ENCODE data around the gene ETFBKMT. TPM values are rescaled to one million over a fixed set of nuclear protein-coding genes. Genes with fewer than 3 reads are reported as not detected.

ETFBKMT gene
- polyA plus RNA-seq, 1 donor from 2014 or later = 1.7 TPM

- H3K27me3 ChIP-seq (ENCODE audit: insufficient read depth, low read depth, low read length) = no peaks in the 10 kb centered on the region
- no peak for TF ChIP-seq REST (IDR thresholded peaks at IDR 0.05; ENCODE audit: borderline replicate concordance)
- TF ChIP-seq RAD21 (conservative IDR thresholded peaks at IDR 0.05) = no peak
- TF ChIP-seq MXI1 (conservative IDR thresholded peaks at IDR 0.05; ENCODE audit: poor library complexity, severe bottlenecking) = no peak
- no peak for TF ChIP-seq CTCF (IDR thresholded peaks at IDR 0.05; ENCODE audit: poor library complexity, severe bottlenecking)
- TF ChIP-seq POLR2AphosphoS5 (IDR thresholded peaks at IDR 0.05) = no peak
- no peak for TF ChIP-seq TAF1 (IDR thresholded peaks at IDR 0.05; ENCODE audit: low read depth)
- TF ChIP-seq EZH2 (IDR thresholded peaks at IDR 0.05; ENCODE audit: borderline replicate concordance, insufficient read depth, low read length, poor library complexity, severe bottlenecking) = no peak
- TF ChIP-seq SMC3 (conservative IDR thresholded peaks at IDR 0.05; ENCODE audit: poor library complexity) = no peak
- no peak for TF ChIP-seq EP300 (conservative IDR thresholded peaks at IDR 0.05; ENCODE audit: poor library complexity, severe bottlenecking)
- H3K9me2 ChIP-seq (ENCODE audit: insufficient read depth, low read length) = no peaks in the 10 kb centered on the region
- H3K9ac ChIP-seq (ENCODE audit: low read length) = no peak overlapping the region
- H3K27ac ChIP-seq (ENCODE audit: low read length) = no peak overlapping the region
- no peaks in the 10 kb centered on the region for H3F3A ChIP-seq (ENCODE audit: insufficient read depth, low read length, poor library complexity, severe bottlenecking)
- H3K36me3 ChIP-seq (ENCODE audit: insufficient read depth, low read length) = no peaks in the 10 kb centered on the region
- no peaks in the 10 kb centered on the region for H3K79me2 ChIP-seq (replicated peaks; ENCODE audit: insufficient read depth, low read length)
- H3K4me2 ChIP-seq (ENCODE audit: low read length) = no peak overlapping the region
- H3K4me3 ChIP-seq (ENCODE audit: low read length) = no peak overlapping the region
- no peaks in the 10 kb centered on the region for H4K20me1 ChIP-seq (ENCODE audit: insufficient read depth)
- H2AFZ ChIP-seq (ENCODE audit: low read depth, low read length) = no peak overlapping the region
- no peaks in the 10 kb centered on the region for H3K9me3 ChIP-seq (ENCODE audit: low read length)
These were observed 28.3 kb upstream of the ETFBKMT start for GRCh38 chr12:31631023-31631724.

- no peaks in the 10 kb centered on the region for H3K9me2 ChIP-seq (ENCODE audit: insufficient read depth, low read length)
- H3K27ac ChIP-seq (ENCODE audit: low read length) = no peak overlapping the region
- TF ChIP-seq REST (IDR thresholded peaks at IDR 0.05; ENCODE audit: borderline replicate concordance) (no peak), EP300 (conservative IDR thresholded peaks at IDR 0.05; ENCODE audit: poor library complexity, severe bottlenecking) (no peak), RAD21 (conservative IDR thresholded peaks at IDR 0.05) (no peak), MXI1 (conservative IDR thresholded peaks at IDR 0.05; ENCODE audit: poor library complexity, severe bottlenecking) (no peak), EZH2 (IDR thresholded peaks at IDR 0.05; ENCODE audit: borderline replicate concordance, insufficient read depth, low read length, poor library complexity, severe bottlenecking) (no peak), POLR2AphosphoS5 (IDR thresholded peaks at IDR 0.05) (no peak), CTCF (IDR thresholded peaks at IDR 0.05; ENCODE audit: poor library complexity, severe bottlenecking) (no peak), TAF1 (IDR thresholded peaks at IDR 0.05; ENCODE audit: low read depth) (no peak), SMC3 (conservative IDR thresholded peaks at IDR 0.05; ENCODE audit: poor library complexity) (no peak)
- no peaks in the 10 kb centered on the region for H3K27me3 ChIP-seq (ENCODE audit: insufficient read depth, low read depth, low read length)
- no peaks in the 10 kb centered on the region for H3F3A ChIP-seq (ENCODE audit: insufficient read depth, low read length, poor library complexity, severe bottlenecking)
- no peaks in the 10 kb centered on the region for H4K20me1 ChIP-seq (ENCODE audit: insufficient read depth)
- H3K9ac ChIP-seq (ENCODE audit: low read length) = no peak overlapping the region
- H3K36me3 ChIP-seq (ENCODE audit: insufficient read depth, low read length) = no peaks in the 10 kb centered on the region
- H3K79me2 ChIP-seq (replicated peaks; ENCODE audit: insufficient read depth, low read length) = no peaks in the 10 kb centered on the region
- H3K4me3 ChIP-seq (ENCODE audit: low read length) = no peak overlapping the region
- H2AFZ ChIP-seq (ENCODE audit: low read depth, low read length) = no peak overlapping the region
- H3K4me2 ChIP-seq (ENCODE audit: low read length) = no peak overlapping the region
- no peaks in the 10 kb centered on the region for H3K9me3 ChIP-seq (ENCODE audit: low read length)
These were observed 27.7 kb upstream of the ETFBKMT start for GRCh38 chr12:31631809-31632208.

Data from neural cell (in vitro differentiated cells).